HG02885 (cell line): ENCODE results near the gene SMPDL3B.

Experiments used
- ATAC-seq: cut with Tn5 transposase; IDR thresholded peaks from one replicate; pipeline ENCODE4 v1.9.1; 2021; ENCODE audit warnings: mild to moderate bottlenecking; ENCODE audit not compliant: unreplicated experiment, poor library complexity

The SMPDL3B gene

GRCh38 chr1:27940297-27940696, 5.5 kb downstream of the SMPDL3B start:
- no peak for ATAC-seq

GRCh38 chr1:27940870-27941560, 6.2 kb downstream of the SMPDL3B start:
- no peak for ATAC-seq

- no peak for ATAC-seq
Observed at GRCh38 chr1:27941671-27942540, 7.1 kb downstream of the SMPDL3B start.

GRCh38 chr1:27945020-27945419, 10.2 kb downstream of the SMPDL3B start:
- ATAC-seq = no peak

- ATAC-seq = no peak
Observed at GRCh38 chr1:27949027-27949426, 14.2 kb downstream of the SMPDL3B start.

GRCh38 chr1:27951396-27951795, 16.6 kb downstream of the SMPDL3B start:
- no peak for ATAC-seq

- no peak for ATAC-seq
Observed at GRCh38 chr1:27952147-27952546, 17.3 kb downstream of the SMPDL3B start.

- no peak for ATAC-seq
Observed at GRCh38 chr1:27954186-27954585, 19.4 kb downstream of the SMPDL3B start.

- no peak for ATAC-seq
Observed at GRCh38 chr1:27955076-27955475, 20.3 kb downstream of the SMPDL3B start.

- no peak for ATAC-seq
Observed at GRCh38 chr1:27956761-27957160, 22.0 kb downstream of the SMPDL3B start.

- no peak for ATAC-seq
Observed at GRCh38 chr1:27957655-27958054, 22.9 kb downstream of the SMPDL3B start.

GRCh38 chr1:27958513-27958912, 23.7 kb downstream of the SMPDL3B start:
- no peak for ATAC-seq

- peak; percentile 86 for ATAC-seq
Observed at GRCh38 chr1:27959792-27960603, 25.2 kb downstream of the SMPDL3B start, which contains the start of gene XKR8. Gene XKR8 (plus strand): TSS chr1:27959973. CDS start chr1:27960070, 97 bp downstream.

GRCh38 chr1:27960762-27961645, 26.2 kb downstream of the SMPDL3B start:
- ATAC-seq = no peak

GRCh38 chr1:27961646-27962221, 26.9 kb downstream of the SMPDL3B start:
- ATAC-seq = no peak

GRCh38 chr1:27963393-27963792, 28.6 kb downstream of the SMPDL3B start:
- ATAC-seq = no peak

- no peak for ATAC-seq
Observed at GRCh38 chr1:27966402-27967105, 31.8 kb downstream of the SMPDL3B start.

- no peak for ATAC-seq
Observed at GRCh38 chr1:27967106-27967883, 32.5 kb downstream of the SMPDL3B start.
